K562 (cell line): Measurements from ENCODE around the gene CREG2. TPM values are rescaled to one million over a fixed set of nuclear protein-coding genes. Genes with fewer than 3 reads are reported as not detected.

Source experiments
- ADNP ChIP-seq: fragments of 200-800 bp; sonication (Bioruptor generic); IDR thresholded peaks from 2 replicates; pipeline ENCODE4 v1.6.1; 2016; ENCODE audit warnings: missing genetic modification characterization, missing compliant biosample characterization
- ATF6 ChIP-seq: sonication (generic); formaldehyde crosslinking; IDR thresholded peaks from 2 replicates; pipeline ENCODE4 v1.4.0; 2020; ENCODE audit warnings: mild to moderate bottlenecking, missing genetic modification reagents
- BHLHE40 ChIP-seq: IDR thresholded peaks from 2 replicates; pipeline ENCODE4 v1.6.1; 2011; ENCODE audit warnings: low read length, improper control_type of control experiment
- FOXO4 ChIP-seq: fragments of 450-650 bp; formaldehyde crosslinking; IDR thresholded peaks from 2 replicates; pipeline ENCODE4 v1.4.0; 2020; ENCODE audit warnings: mild to moderate bottlenecking, moderate library complexity
- KDM4B ChIP-seq, 2 experiments: fragments of 450-650 bp in 1 of 2; sonication (generic) in 1 of 2; IDR thresholded peaks; 2 replicates each; pipeline ENCODE4 v1.6.1; 2016 to 2017; ENCODE audit warnings: borderline replicate concordance in 2 of 2, antibody characterized with exemption in 1 of 2, low read depth in 1 of 2, mild to moderate bottlenecking in 1 of 2
- KLF10 ChIP-seq: fragments of 250-450 bp; sonication (Bioruptor Pico); IDR thresholded peaks from 2 replicates; pipeline ENCODE4 v1.6.1; 2021; ENCODE audit warnings: matching md5 sums
- NCOR1 ChIP-seq: fragments of 450-650 bp; IDR thresholded peaks from 2 replicates; pipeline ENCODE4 v1.6.1; 2016; ENCODE audit warnings: mild to moderate bottlenecking, moderate library complexity
- RBM15 ChIP-seq: fragments of 200-400 bp; formaldehyde crosslinking; IDR thresholded peaks from 2 replicates; pipeline ENCODE4 v1.6.1; 2018; ENCODE audit warnings: mild to moderate bottlenecking, low read length, moderate library complexity; ENCODE audit not compliant: insufficient read depth
- U2AF2 ChIP-seq: fragments of 200-400 bp; formaldehyde crosslinking; optimal IDR thresholded peaks from 2 replicates; pipeline ENCODE3; 2017; ENCODE audit warnings: low read depth, mild to moderate bottlenecking, low read length
- ZBTB7A ChIP-seq: IDR thresholded peaks from 2 replicates; pipeline ENCODE4 v1.6.1; 2011; ENCODE audit warnings: low read depth, mild to moderate bottlenecking, low read length, moderate library complexity, borderline replicate concordance; ENCODE audit not compliant: control insufficient read depth
- polyA plus RNA-seq, 8 experiments: library from polyadenylated mRNA; depleted of rRNA in 4 of 8; stranded (reverse) in 5 of 8; unstranded in 3 of 8; fragments of >200 nt; fragmentation: Nextera tagmentation in 2 of 8; fragmentation: Illumina TruSeq in 1 of 8; extraction: Ambion mirVana in 2 of 8; extraction: Trizol in 1 of 8; gene quantifications; 2 replicates each; pipeline versions ENCODE4 v1.2.1 to v1.2.3, GENCODE V29; 2011 to 2014; ENCODE audit warnings: inconsistent platforms in 1 of 8, missing spikeins in 1 of 8
- total RNA-seq, 7 experiments: library from RNA; depleted of rRNA in 6 of 7; stranded (reverse); fragments of >200 nt in 6 of 7; fragmentation: Illumina TruSeq in 2 of 7; extraction: Trizol in 2 of 7; gene quantifications; 2 replicates each; pipeline versions ENCODE4 v1.2.1 to v1.2.3, GENCODE V29; 2011 to 2021; ENCODE audit warnings: low replicate concordance in 1 of 7

CREG2 gene
- total and polyA plus RNA-seq, 9 of the 15 experiments (the other 6 are each of a cell fraction or from before 2014, with no cell fraction given), result not detected

GRCh38 chr2:101308432-101309210 lies 78.7 kb downstream of the CREG2 start, which contains the start of gene RNF149 (continued):
- TF ChIP-seq NCOR1 (no peak), ATF6 (CRISPR knock-in tag) (no peak), RBM15 (no peak), U2AF2 (no peak), KDM4B (IDR thresholded peaks at IDR 0.05; ENCODE audit: borderline replicate concordance in 2 of 2, low read depth in 1 of 2) (peak in 1 of 2 experiments; percentile 48; a peak in 1 of 4 replicates), ADNP (tag) (no peak), ZBTB7A (peak; percentile 77; the same call in 1 of the 2 replicates), FOXO4 (CRISPR knock-in tag) (no peak), KLF10 (CRISPR knock-in tag) (no peak), BHLHE40 (no peak)
